GM12891 (cell line): ENCODE data around the gene LRRN1. TPM values are rescaled to one million over a fixed set of nuclear protein-coding genes. Genes with fewer than 3 reads are reported as not detected.

Source experiments
- DNase-seq: peaks from one replicate; pipeline ENCODE4 v3.0.0; 2011; ENCODE audit warnings: low spot score; ENCODE audit not compliant: insufficient read length
- FAIRE-seq: peaks from 2 replicates; lab custom pipeline; 2011; peaks lifted over from hg19 to GRCh38; lab: Jason Lieb, UNC
- PAX5 ChIP-seq: IDR thresholded peaks from 2 replicates; pipeline ENCODE4 v1.6.1; 2011; ENCODE audit warnings: low read length, moderate library complexity, mild to moderate bottlenecking; ENCODE audit not compliant: insufficient read depth, severe bottlenecking
- POLR2A ChIP-seq: IDR thresholded peaks from 2 replicates; pipeline ENCODE4 v1.6.1; 2011; ENCODE audit warnings: low read depth, low read length, control low read depth
- POLR2AphosphoS5 ChIP-seq: IDR thresholded peaks from 2 replicates; pipeline ENCODE4 v1.6.1; 2011; ENCODE audit warnings: low read depth, low read length, control low read depth
- POU2F2 ChIP-seq: IDR thresholded peaks from 2 replicates; pipeline ENCODE4 v1.6.1; 2011; ENCODE audit warnings: low read depth, mild to moderate bottlenecking, control low read depth, low read length, moderate library complexity
- SPI1 ChIP-seq: IDR thresholded peaks from 2 replicates; pipeline ENCODE4 v1.6.1; 2011; ENCODE audit warnings: low read depth, low read length, control low read depth
- TAF1 ChIP-seq: IDR thresholded peaks from 2 replicates; pipeline ENCODE4 v1.6.1; 2011; ENCODE audit warnings: low read depth, low read length, control low read depth
- polyA plus RNA-seq: library from polyadenylated mRNA; unstranded; fragments of >200 nt; gene quantifications from one replicate; pipeline ENCODE4 v1.2.1, GENCODE V29; 2012; ENCODE audit warnings: low read depth, missing spikeins, inconsistent platforms; ENCODE audit not compliant: missing spikeins

LRRN1 gene
- polyA plus RNA-seq: not detected

DNA sequence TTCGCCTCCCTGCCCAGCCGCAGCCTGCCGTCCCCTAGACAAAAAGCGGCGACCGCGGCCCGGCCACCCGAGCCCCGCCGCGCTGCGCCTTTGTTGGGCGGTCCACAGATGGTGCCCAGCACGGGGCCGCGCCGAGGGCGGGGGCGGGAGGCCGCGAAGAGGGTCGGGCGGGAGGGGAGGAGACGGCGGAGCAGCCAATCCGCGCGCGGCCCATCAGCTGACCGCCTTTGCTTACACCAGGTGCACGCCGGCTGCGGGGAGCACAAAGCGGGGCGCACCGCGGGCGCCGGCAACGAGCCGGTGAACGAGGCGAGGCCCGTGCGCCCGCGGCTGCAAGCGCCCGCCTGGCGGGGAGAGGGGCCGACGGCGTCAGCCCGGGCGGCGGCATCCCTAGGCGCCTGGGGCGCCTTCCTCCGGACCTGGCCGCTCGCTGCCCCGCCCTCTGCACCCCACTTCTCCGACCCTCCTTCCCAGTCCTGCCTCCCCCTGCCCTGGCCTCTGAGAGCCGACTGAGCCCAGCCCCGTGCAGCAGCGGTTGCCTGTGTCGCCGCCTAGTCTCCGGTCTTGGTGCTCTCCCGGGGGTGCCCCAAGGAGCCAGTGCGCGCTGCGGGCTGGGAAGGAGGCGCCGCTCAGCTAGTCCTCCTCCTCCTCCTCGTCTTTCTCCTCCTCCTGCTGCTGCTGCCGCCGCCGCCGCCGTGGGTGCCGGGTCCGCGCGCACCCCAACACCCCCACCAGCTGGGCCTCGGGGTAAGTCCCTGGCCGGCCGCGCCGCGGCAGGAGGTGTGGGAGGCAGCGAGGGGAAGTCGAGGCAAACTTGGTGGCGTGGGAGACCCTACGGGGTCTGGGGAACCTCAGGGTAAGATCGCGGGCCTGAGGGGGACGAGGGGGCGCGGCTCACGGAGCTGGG is at the start of gene LRRN1:
LRRN1 (plus strand) TSS at position 259 of the 907 bp plus-strand sequence. CDS start 45,211 bp downstream, outside the sequence.
- FAIRE-seq (no peak), DNase-seq (peak; percentile 21)
- TF ChIP-seq POU2F2 (no peak), PAX5 (no peak), SPI1 (no peak), POLR2AphosphoS5 (no peak), POLR2A (no peak), TAF1 (no peak)

DNA sequence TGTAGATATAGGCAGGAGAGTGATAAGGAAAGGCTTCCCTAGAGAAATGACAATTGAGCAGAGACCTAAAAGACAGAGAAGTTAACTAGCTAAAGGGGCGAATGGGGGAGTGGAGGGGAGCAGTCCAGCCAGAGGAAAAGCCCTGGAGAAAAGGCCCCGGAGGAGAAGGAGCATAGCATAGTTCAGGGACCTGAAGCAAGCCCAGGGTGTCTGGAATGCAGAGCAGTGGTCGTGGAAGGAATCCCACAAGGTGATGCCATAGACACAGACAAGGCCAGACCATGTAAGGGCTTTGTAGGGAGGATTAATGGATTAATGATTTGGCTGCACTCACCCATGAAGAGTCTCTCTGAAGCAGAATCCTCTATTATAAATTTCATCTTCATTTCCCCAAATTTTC is 45.8 kb upstream of the LRRN1 start:
- TF ChIP-seq POU2F2 (no peak), POLR2A (no peak), PAX5 (no peak), POLR2AphosphoS5 (no peak), SPI1 (no peak), TAF1 (no peak)
- FAIRE-seq (no peak), DNase-seq (no peak)

DNA sequence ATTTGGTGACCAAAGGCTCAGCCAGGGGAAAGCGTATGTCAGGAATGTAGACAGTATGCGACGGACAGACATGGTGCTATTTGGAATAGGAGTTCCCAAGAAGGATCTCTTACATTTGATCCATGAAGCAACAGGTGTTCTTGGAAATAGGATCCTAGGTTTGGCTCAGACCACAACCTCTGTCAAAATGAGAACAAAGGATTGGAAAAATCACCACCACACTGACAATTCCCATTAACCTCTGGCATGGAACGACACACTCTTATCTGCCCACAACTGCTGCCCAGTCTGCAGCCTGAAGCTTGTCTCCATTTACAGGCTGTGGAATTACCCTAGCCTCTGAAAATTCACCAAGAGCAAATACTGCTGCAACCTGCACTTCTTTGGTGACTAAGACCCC is 33.6 kb upstream of the LRRN1 start:
- FAIRE-seq: no peak
- DNase-seq: no peak
- TF ChIP-seq TAF1: no peak
- no peak for TF ChIP-seq SPI1
- TF ChIP-seq POLR2AphosphoS5: no peak
- no peak for TF ChIP-seq POLR2A
- TF ChIP-seq PAX5: no peak
- no peak for TF ChIP-seq POU2F2

DNA sequence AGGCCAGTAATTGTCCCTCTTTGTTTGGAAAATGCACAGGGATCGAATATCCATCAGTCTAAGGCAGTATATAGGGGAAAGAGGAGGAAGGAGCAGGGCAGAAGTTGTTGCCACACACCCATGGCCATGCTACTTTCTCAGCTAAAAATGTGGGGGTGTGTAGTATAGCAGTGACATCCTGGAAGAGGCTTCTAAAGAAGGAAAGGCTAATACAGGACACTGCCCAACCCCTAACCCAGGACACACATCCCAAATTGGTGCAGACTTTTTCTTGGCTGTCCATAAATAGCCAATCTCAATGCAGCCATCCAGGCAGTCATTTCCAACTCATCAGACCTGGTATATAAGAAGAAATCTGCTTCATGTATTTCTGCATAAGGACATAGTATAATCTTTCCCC is 33.1 kb upstream of the LRRN1 start:
- TF ChIP-seq PAX5 (no peak), POU2F2 (no peak), SPI1 (no peak), POLR2AphosphoS5 (no peak), POLR2A (no peak), TAF1 (no peak)
- DNase-seq (no peak), FAIRE-seq (no peak)

DNA sequence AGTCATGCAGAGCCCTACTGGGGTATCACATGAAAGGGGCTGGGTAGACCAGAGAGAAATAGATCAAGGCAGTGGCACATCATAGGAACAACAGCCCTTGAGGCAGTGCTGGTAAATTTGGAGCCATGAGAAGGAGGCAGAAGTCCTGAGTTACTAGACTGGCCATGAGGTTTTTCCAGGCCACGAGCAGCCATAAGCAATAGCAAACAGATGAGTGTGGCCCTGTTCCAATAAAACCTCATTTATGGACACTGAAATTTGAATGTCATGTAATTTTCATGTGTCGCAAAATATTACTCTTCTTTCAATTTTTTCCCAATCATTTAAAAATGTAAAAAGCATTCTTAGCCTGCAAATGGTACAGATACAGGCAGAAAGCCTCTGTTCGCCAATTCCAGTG is 28.1 kb upstream of the LRRN1 start:
- TF ChIP-seq PAX5: no peak

DNA sequence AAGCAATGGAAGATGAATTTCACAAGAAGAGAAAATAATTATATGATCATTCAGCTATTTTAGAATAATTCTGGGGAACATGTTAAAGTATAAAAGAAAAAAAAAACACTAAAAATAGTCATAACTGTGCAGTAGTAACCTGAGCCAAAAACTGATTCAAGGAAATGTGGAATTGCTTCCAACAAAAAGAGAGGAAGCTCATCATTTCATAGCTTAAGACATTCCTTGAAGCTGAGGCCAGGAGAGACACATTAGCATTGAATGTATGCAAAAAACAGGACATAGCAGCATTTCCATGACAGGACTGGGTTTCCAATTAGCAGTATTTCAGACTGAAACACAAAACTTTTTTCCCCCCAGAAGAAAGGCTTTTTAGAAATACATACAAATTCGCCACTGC is 27.7 kb upstream of the LRRN1 start:
- FAIRE-seq: no peak
- TF ChIP-seq POLR2A (no peak), POLR2AphosphoS5 (no peak), POU2F2 (no peak), TAF1 (no peak), SPI1 (no peak), PAX5 (no peak)
- no peak for DNase-seq

More for the DNA sequence above, 28.1 kb upstream of the LRRN1 start:
- no peak for DNase-seq
- FAIRE-seq: no peak

DNA sequence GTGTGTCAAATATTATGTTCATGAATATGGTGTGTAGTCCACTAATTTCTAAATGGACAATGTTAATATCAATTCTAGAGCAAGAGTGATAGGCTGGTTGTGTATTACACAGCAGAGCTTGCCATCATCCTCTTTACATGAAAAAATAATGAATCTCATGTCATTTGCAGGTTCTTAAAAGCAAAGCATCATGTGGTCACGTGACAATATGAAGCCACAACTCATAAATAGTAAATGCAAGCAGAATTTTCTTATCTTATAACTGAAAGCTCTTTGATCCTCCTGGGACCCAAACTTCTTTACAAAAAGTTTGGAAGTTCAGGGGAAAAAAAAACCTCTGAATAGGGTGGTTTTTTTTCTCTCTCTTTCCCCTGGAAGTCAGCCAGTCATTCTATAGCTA is 26.9 kb upstream of the LRRN1 start:
- no peak for DNase-seq
- TF ChIP-seq POU2F2 (no peak), POLR2AphosphoS5 (no peak), SPI1 (no peak), PAX5 (no peak), TAF1 (no peak), POLR2A (no peak)
- no peak for FAIRE-seq

DNA sequence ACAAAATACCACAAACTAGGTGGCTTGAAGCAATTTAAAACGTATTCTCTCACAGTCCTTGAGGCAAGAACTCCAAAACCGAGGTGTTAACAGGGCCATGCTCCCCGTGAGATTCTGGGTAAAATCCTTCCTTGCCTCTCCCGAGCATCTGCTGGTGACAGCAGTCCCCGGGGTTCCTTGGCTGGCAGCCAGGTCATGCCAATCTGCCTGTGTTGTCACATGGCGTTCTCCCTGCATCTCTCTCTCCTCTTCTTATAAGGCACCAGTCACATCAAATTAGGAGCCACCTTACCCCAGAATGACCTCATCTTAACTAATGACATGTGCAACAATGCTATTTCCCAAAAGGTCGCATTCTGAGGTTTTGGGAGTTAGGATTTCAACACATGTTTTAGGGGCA is 26.3 kb upstream of the LRRN1 start:
- FAIRE-seq (no peak), DNase-seq (no peak)
- TF ChIP-seq POLR2AphosphoS5: no peak
- TF ChIP-seq POLR2A: no peak
- no peak for TF ChIP-seq PAX5
- TF ChIP-seq SPI1: no peak
- no peak for TF ChIP-seq POU2F2
- TF ChIP-seq TAF1: no peak

DNA sequence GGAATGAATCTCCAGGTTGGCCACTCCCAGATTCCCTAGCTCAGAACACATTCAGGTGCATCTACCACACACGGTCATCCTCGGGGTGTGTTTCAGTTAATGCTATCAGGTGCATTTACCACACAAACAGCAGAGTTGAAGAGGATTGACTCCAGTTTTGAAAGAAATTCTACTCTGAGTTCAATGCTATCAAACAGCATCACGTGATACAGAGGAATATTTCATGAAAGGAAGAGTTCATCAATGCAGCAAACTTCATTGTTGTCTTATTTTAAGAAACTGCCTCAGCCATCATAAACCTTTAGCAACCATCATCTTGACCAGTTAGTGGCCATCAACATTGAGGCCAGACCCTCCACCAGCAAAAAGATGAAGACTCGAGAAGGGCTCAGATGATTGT is 22.6 kb upstream of the LRRN1 start:
- DNase-seq (no peak), FAIRE-seq (no peak)
- TF ChIP-seq POLR2A: no peak
- TF ChIP-seq POLR2AphosphoS5: no peak
- TF ChIP-seq POU2F2: no peak
- no peak for TF ChIP-seq TAF1
- no peak for TF ChIP-seq PAX5
- TF ChIP-seq SPI1: no peak
